GM19240 (cell line): ENCODE data around the gene ANKRD24.
A peak's percentile ranks its signal among the peaks of the same experiment; 100 is the strongest.
"Not testable (repeated sequence)": the region's sequence is repeated elsewhere in the genome, so short reads cannot be mapped to it uniquely, and the experiment has no call there.

Experiments
- DNase-seq: peaks from one replicate; pipeline ENCODE4 v3.0.0; 2011; ENCODE audit warnings: low spot score; ENCODE audit not compliant: insufficient read length

The ANKRD24 gene

DNA sequence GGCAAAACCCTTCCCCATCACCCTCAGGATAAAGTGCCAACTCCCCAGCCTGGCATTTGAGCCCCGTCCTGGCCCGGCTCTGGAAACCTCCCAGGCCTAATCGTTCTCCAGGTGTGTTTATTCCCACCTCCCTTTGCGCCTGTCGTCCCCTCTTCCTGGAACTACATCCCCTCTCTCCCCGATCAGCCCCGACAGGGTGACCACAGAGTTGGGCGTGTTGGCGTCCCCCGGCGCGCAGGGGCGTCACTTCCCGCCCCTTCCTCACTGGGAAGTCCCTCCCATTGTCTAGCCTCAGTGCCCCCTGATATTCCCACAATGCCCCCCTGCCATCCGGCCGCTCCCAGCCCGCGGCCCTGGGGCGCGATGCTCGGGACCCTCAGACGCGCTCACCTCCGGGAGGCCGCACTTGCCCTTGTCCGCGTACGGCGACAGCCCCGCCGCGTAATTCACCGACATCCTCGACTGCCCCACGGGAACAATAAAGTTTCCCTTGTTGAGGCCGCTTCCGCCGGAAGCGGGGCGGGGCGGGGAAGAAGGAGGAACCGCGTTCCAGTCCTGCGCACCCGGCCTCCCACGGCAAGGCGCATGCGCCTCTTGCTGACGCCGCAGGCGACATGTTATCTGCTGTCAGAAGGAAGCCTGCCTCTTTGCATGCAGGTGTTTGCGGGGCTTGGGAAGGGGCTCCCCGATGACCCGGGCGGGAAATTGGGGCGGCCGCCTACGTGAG, at the start of gene ANKRD24, which contains the start of gene SIRT6:
TSS of gene ANKRD24 (plus strand) at position 606 of the 727 bp plus-strand sequence. CDS start 3,737 bp downstream, outside the sequence.
TSS of gene SIRT6 (minus strand) at position 480 of the 727 bp plus-strand sequence. CDS start at position 456, 24 bp downstream.
- peak; percentile 98 for DNase-seq

DNA sequence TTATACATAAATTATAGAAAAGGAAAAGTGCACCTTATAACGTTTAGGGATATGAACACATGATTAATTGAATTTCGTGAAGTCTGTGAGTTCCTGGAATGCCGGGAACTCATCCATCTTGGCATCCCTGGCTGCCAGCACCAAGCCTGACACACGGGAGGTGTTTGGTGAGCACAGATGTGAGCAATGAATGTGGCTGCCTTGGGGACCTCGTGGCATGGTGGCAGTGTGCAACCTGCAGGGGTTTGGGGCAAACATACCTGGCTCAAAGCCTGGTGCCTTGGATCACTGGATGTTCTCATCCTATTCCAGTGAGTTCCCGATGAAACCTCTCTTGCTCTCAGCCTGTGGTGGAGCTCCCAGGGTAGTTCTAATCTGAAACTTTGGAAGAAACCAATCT, 48.1 kb upstream of the ANKRD24 start:
- no peak for DNase-seq

GRCh38 chr19:4135386-4135785, 47.1 kb upstream of the ANKRD24 start:
- DNase-seq = not testable (repeated sequence)

- no peak for DNase-seq
These were observed 45.8 kb upstream of the ANKRD24 start for GRCh38 chr19:4136680-4137088.

- DNase-seq = no peak
These were observed 44.0 kb upstream of the ANKRD24 start for GRCh38 chr19:4138445-4138844.

DNA sequence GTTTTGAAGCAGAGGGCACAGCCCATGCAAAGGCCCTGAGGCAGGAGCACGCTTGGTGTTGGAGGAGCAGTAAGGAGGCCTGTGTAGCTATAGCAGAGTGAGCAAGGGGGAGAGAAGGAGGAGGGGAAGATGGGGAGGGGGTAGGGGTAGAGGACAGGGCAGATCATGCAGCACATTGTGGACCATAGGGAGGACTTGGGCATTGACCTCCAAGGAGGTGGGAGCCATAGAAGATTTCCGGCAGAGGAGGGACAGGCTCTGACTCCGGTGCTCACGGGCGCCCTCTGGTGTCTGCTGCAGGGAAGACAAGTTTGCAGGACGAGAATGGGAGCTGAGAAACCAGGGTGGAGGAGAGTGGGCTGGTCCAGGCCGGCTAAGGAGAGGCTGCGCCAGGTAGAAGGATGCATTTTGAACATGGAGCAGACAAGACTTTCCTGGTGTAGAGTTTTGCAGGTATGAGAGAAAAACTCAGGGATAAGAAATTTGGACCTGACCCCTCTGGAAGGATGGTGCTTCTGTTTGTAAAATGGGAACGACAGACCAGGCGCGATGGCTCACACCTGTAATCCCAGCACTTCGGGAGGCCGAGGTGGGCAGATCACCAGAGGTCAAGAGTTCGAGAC, 42.8 kb upstream of the ANKRD24 start:
- DNase-seq = peak; percentile 87

DNA sequence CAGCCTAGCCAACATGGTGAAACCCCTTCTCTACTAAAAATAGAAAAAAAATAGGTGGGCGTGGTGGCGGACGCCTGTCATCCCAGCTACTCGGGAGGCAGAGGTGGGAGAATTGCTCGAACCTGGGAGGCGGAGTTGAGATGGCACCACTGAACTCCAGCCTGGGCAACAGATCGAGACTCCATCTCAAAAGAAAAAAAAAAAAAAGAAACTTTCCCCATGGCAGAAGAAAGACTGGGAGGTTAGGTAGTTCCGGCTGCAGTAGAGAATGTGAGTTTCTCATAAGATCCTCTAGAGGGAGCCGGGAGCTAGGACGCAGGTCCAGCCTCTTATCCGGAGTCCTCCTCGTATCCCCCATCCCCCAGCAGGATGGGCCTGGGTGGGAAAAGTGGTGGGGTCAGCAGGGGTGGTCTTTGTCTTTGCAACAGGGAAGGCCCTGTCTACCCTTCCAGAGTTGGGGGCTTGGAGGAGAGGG, 42.2 kb upstream of the ANKRD24 start:
- DNase-seq = peak; percentile 78

DNA sequence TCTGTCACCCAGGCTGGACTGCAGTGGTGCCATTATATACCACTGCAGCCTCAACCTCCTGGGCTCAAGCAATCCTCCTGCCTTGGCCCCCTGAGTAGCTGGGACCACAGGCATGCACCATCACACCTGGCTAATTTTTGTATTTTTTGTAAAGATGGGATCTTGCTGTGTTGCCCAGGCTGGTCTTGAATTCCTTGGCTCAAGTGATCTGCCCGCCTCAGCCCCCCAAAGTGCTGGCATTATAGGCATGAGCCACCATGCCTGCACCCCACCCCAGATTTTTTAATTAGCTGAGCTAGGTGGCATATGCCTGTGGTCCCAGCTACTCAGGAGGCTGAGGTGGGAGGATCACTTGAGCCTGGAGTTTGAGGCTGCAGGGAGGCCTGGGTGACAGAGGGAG, 39.6 kb upstream of the ANKRD24 start:
- not testable (repeated sequence) for DNase-seq

- DNase-seq = no peak
These were observed 37.7 kb upstream of the ANKRD24 start for GRCh38 chr19:4144666-4145249.

DNA sequence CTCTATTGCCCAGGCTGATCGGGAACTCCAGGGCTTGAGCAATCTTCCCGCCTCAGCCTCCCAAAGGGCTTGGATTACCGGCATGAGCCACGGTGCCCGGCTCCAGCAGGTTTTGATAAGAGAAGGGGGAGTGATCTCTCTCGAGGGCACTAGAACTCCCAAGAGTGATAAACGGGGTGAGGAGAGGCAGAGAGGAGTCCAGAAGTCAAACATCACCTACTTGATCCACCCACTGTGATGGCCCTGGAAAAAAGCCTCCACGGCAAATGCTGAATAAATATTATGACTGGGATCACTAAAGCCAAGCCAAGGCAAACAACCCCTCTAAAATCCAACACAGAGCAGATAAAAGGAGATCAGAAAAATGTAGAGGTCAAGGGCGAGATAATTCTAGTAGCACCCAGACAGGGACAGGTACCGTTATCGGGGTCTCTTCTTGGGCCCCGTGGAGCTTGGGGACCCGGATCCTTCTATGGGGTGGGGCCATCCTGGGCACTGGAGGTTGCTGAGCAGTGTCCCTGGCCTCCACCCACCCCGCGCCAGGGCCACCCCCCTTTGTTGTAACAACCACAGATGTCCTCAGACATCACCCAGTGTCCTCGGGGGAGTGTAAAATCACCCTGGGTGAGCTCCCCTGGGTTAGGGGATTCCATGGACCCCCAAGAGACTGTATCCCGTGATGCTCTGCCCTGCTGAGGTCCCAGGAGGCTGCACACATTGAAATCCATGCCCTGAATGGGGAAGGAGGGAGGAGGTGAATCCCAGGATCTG, 32.8 kb upstream of the ANKRD24 start:
- no peak for DNase-seq

DNA sequence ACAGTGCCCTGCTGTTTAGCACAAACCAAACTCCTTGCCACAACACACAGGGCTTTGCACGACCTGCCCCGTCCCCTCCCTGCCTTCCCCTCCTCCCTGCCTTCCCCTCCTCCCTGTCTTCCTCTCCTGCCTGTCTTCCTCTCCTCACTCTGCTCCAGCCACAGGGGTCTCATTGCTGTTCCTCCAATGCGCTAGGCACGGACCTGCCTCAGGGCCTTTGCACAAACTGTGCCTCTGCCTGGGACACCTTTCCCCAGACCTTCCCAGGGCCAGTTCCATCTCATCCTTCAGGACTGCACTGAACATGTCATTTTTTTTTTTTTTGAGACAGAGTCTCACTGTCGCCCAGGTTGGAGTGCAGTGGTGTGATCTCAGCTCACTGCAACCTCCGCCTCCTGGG, 30.9 kb upstream of the ANKRD24 start:
- no peak for DNase-seq

DNA sequence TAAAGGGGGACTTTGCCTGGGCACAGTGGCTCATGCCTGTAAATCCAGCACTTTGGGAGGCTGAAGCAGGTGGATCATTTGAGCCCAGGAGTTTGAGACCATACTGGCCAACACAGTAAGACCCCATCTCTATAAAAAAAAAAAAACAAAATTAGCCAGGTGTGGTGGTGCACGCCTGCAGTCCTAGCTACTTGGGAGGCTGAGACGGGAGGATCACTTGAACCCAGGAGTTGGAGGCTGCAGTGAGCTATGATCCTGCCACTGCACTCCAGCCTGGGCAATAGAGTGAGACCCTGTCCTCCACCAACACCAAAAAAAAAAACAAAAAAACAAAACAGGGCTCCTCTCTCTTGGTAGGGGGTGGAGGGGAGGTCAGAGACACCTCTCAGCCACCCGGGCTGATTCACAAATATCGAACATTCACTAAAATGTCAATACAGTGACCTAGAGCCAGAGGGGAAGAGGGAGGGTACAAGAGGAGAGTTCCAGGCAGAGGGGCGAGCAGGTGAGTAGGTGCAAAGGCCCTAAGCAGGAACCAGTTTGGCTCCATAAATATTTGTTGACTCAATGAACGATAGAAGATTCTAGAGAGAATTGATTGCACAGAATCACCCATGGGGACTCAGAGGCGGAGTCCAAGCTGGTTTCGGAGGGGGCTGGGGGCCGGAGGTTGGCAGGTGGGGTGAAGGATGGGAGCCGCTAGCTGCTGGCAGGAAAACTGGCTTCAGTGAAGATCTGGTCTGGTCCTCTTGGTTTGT, 30.1 kb upstream of the ANKRD24 start:
- no peak for DNase-seq

DNA sequence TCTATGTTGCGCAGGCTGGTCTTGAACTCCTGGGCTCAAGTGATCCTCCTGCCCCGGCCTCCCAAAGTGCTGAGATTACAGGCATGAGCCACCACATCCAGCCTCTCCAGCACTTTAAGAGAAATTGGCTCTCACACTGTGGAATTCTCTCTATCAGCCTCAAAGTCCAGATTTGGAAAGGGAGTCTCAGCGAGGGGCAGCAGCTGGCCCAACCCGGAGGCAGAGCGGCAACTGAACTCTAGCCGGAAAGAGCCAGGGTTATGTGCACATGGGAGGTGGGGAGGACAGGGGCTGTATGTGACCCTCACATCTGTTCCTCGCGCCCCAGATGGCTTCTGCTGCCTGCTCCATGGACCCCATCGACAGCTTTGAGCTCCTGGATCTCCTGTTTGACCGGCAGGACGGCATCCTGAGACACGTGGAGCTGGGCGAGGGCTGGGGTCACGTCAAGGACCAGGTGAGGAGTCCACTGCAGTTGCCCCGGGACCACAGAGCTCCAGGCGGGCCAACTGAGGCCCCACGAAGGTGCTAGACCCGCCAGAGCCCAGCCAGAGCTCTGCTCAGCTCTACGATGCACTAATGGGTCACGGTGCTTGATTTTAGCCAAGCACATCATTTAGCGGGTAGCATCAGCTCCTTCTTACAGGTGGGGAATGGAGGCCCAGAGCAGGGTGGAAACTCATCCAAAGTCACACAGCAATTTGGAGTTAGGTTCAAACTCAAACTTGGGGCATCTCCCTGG, 27.7 kb upstream of the ANKRD24 start:
- DNase-seq = no peak

- DNase-seq = no peak
These were observed 25.3 kb upstream of the ANKRD24 start for GRCh38 chr19:4157164-4157563.

- not testable (repeated sequence) for DNase-seq
These were observed 24.5 kb upstream of the ANKRD24 start for GRCh38 chr19:4157971-4158370.

DNA sequence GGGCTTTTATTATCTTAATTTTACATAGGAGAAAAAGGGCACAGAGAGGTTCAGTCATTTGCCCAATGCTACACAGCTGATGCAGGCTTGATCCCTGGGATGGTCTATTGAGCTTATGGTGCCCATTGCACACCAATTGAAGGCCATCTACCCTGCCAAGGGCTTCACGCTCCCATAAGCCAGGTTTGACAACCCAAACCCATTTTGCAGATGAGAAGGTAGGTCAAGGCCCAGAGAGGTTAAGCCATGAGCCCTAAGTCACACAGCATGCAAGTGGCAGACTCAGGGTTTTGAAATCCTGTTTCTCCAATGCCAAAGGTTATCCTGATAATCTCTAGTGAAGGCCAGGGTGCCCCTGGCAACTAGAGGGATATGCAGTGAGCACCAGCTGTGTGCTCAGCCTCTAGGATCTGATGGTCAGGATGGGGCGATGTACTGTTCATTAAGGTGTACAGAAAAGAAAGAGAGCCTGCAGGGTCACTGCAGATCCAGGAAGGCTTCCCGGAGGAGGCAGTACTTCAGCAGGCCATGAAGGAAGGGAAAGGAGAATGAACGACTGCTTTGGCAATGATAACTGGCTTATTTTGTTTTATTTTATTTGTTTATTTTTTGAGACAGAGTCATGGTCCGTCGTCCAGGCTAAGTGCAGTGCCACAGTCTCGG, 20.9 kb upstream of the ANKRD24 start:
- DNase-seq = no peak

- DNase-seq = no peak
These were observed 18.2 kb upstream of the ANKRD24 start for GRCh38 chr19:4164262-4164661.

- DNase-seq = no peak
These were observed 10.8 kb upstream of the ANKRD24 start for GRCh38 chr19:4171676-4172075.

DNA sequence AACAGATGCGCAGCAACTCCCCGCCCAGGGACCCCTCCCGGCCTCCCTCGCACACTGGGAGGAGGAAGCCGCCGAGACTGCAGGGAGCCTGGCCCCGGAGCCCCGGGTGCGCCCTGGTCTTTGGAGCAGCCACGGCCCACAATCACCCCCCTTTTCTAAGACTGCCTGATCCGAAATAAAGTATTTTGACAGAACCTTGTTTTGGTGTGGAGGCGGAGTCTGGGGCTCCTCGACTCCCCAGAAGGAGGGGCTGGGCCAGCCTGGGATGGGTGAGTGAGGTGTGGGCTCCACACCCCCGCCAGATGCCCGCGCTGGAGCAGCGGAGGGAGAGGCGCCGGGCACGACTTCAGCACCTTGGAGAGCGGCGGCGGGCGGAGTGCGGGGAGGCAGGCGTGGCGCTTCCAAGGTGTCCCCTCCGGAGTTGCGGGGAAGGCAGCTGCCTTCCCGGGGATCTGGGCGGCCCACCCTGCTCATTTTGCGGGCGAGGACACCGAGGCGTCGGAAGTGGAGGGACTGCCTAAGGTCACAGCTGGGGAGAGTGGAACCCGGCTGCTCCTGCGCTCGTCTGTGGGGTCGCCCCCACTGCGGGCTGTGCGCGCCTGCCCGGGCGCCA, 9.5 kb upstream of the ANKRD24 start:
- DNase-seq = no peak
